Esophagus (tissue), 2 donors: ENCODE data around the gene CCL20. TPM values are rescaled to one million over a fixed set of nuclear protein-coding genes. Genes with fewer than 3 reads are reported as not detected.

ENCODE experiments used
- H3K27ac ChIP-seq, 2 donors: one replicate each; pipeline ENCODE4 v1.5.1; 2013; ENCODE audit warnings: low read depth in 2 of 2, mild to moderate bottlenecking in 2 of 2, inconsistent platforms in 1 of 2, low read length in 1 of 2, moderate library complexity in 1 of 2
- H3K27me3 ChIP-seq, 2 donors: one replicate each; pipeline ENCODE4 v1.6.1; 2013; ENCODE audit warnings: low read length in 2 of 2, control low read depth in 1 of 2, mild to moderate bottlenecking in 1 of 2; ENCODE audit not compliant: insufficient read depth in 2 of 2, control insufficient read depth in 1 of 2
- H3K36me3 ChIP-seq, 2 donors: one replicate each; pipeline ENCODE4 v1.6.1; 2013; ENCODE audit warnings: low read length in 1 of 2; ENCODE audit not compliant: control insufficient read depth in 2 of 2, insufficient read depth in 2 of 2
- H3K4me1 ChIP-seq, 2 donors: one replicate each; pipeline ENCODE4 v1.6.1; 2013; ENCODE audit warnings: low read length in 1 of 2; ENCODE audit not compliant: control insufficient read depth in 2 of 2, insufficient read depth in 2 of 2
- H3K4me3 ChIP-seq, 2 donors: one replicate each; pipeline ENCODE4 v1.5.1; 2013; ENCODE audit warnings: low read length in 2 of 2, mild to moderate bottlenecking in 2 of 2, low read depth in 1 of 2, moderate library complexity in 1 of 2
- H3K9me3 ChIP-seq, 2 donors: one replicate each; pipeline ENCODE4 v1.6.1; 2013; ENCODE audit warnings: mild to moderate bottlenecking in 2 of 2, low read depth in 1 of 2, low read length in 1 of 2, moderate library complexity in 1 of 2; ENCODE audit not compliant: control insufficient read depth in 2 of 2, insufficient read depth in 1 of 2
- WGBS, 2 donors: extraction: QIAGEN DNeasy Blood & Tissue Kit; methylation state at CpG; one replicate each; pipeline ENCODE4 v1.1.7; 2013; 5-methylcytosine and 5-hydroxymethylcytosine counted together
- polyA plus RNA-seq, 2 donors: library from polyadenylated mRNA; stranded (reverse); fragments of 200-250 nt; gene quantifications; one replicate each; pipeline ENCODE4 v1.2.3, GENCODE V29; 2013
- donor health status: healthy with polysubstance abuse.
- donor health status: Bipolar disorder and iron deficiency.

Gene CCL20
- polyA plus RNA-seq, 2 donors, result 8.4 to 56.3 TPM

DNA sequence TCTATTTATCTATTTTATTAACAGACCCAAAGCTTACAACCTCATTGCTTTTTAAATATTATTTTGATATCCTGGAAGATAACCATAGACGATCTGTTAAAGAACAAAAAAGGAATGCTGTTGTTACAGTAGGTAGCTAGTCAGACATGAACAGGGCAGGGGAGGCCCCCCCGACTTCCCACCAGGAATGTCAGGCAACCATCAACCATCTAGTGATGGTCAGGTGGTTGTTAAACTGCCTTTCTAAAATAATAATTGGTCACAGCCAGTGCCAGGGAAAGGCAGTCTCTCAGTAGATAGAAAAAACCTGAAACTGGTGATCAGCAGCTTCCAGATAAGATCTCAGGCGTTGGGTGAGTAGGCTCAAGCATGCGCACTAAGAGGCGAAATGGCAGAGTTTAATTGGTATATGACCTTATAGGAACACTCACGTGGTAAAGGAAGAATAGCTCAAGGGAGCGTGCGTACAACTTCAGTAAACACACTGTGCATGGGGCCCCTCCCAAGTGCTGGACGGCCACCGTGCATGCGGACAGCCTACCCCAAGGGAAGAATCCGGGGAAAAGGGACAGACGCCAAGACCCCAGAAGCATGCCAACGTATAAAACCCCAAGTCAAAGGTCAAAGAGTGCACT lies 32.5 kb upstream of the CCL20 start:
- no peaks in the 10 kb centered on the region for H3K27me3 ChIP-seq
- no peaks in the 10 kb centered on the region for H3K9me3 ChIP-seq
- WGBS, 2 donors, result 62 to 63% methylated on average over 14 of the region's 14 CpGs
- H3K27ac ChIP-seq, result no peak overlapping the region
- no peak overlapping the region for H3K4me3 ChIP-seq
- no peaks in the 10 kb centered on the region for H3K4me1 ChIP-seq
- H3K36me3 ChIP-seq, result no peaks in the 10 kb centered on the region

DNA sequence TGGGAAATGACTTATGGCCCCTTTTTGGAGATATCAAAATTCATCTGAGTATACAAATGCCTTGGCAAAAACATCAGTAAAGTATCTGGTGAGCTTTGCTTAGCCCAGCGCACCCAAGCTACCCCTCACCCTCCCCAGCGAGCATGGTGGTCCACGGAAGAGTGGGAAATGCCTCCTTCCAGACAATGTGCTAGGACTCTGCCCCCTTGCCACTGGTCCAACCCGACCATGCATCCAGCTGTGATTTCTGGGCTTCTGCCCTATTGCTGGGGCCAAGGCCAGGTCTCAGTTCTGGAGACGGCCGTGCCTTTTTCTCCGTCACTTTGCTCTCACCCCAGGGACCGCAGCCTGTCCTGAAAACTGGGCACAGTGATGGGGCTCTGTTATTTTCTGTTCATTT lies 31.8 kb upstream of the CCL20 start:
- no peaks in the 10 kb centered on the region for H3K4me1 ChIP-seq
- H3K36me3 ChIP-seq, result no peaks in the 10 kb centered on the region
- no peaks in the 10 kb centered on the region for H3K9me3 ChIP-seq
- H3K27me3 ChIP-seq, result no peaks in the 10 kb centered on the region
- H3K4me3 ChIP-seq, result no peak overlapping the region
- no peak overlapping the region for H3K27ac ChIP-seq
- 78 to 87% methylated on average over 8 of the region's 8 CpGs for WGBS, 2 donors

DNA sequence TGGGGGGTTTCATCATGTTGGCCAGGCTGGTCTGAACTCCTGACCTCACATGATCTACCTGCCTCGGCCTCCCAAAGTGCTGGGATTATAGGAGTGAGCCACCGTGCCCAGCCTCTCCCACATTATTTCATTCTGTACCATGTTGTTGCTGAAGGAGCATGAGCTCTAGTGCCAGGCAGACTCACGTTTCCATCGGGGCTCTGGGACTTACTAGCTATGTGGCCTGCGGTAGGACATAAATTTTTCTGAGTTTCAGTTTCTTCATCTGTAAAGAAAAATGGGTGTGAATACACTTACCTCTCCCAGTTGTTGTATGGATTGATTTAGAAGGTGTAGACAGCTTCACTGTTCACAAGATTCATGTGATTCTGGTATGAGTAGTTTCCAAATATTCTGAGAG lies 30.8 kb upstream of the CCL20 start:
- Histone ChIP-seq H3K4me1 (no peaks in the 10 kb centered on the region), H3K27ac (no peak overlapping the region), H3K27me3 (no peaks in the 10 kb centered on the region), H3K36me3 (no peaks in the 10 kb centered on the region), H3K9me3 (no peaks in the 10 kb centered on the region), H3K4me3 (no peak overlapping the region)
- WGBS, 2 donors, result 83 to 88% methylated on average over 5 of the region's 5 CpGs

- 82 to 87% methylated on average over 12 of the region's 12 CpGs for WGBS, 2 donors
- Histone ChIP-seq H3K4me1 (peaks cover 0 to 2% of the 10 kb centered on the region in 2 donors), H3K36me3 (no peaks in the 10 kb centered on the region), H3K27ac (no peak overlapping the region), H3K27me3 (no peaks in the 10 kb centered on the region), H3K4me3 (no peak overlapping the region), H3K9me3 (no peaks in the 10 kb centered on the region)
These were observed 30.1 kb upstream of the CCL20 start for GRCh38 chr2:227783404-227784138.

GRCh38 chr2:227785293-227785692 lies 28.3 kb upstream of the CCL20 start:
- Histone ChIP-seq H3K27ac (no peak overlapping the region), H3K27me3 (no peaks in the 10 kb centered on the region), H3K36me3 (no peaks in the 10 kb centered on the region), H3K4me1 (peaks cover 0 to 2% of the 10 kb centered on the region in 2 donors), H3K9me3 (no peaks in the 10 kb centered on the region), H3K4me3 (no peak overlapping the region)
- 19 to 42% methylated on average over 1 of the region's 1 CpG for WGBS, 2 donors

DNA sequence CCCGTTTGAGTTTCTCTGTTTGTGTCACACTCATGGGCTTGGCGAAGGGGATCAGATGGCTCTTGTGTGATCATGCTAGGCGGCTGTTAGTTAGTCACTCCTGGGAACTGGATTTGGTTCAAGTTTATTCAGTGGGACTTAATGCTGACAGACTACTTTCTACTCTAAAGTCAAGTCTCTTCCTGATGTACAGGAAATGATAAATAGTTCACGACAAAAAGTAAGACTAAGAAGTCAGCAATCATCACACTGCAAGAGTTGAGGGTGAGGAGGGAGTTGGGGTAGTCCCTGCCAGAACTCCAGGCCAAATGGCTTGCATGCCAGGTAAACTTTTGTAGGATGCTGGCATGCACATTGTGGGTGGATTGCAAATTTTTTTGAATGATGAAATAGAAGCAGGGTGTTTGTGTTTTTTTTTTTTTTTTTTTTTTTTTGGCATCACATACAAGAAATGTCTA lies 25.1 kb upstream of the CCL20 start:
- Histone ChIP-seq H3K27ac (peak overlapping the region in 1 of 2 donors; percentile 65), H3K9me3 (no peaks in the 10 kb centered on the region), H3K4me1 (peaks cover 0 to 2% of the 10 kb centered on the region in 2 donors), H3K36me3 (no peaks in the 10 kb centered on the region), H3K27me3 (no peaks in the 10 kb centered on the region), H3K4me3 (no peak overlapping the region)
- 53 to 64% methylated on average over 4 of the region's 4 CpGs for WGBS, 2 donors

DNA sequence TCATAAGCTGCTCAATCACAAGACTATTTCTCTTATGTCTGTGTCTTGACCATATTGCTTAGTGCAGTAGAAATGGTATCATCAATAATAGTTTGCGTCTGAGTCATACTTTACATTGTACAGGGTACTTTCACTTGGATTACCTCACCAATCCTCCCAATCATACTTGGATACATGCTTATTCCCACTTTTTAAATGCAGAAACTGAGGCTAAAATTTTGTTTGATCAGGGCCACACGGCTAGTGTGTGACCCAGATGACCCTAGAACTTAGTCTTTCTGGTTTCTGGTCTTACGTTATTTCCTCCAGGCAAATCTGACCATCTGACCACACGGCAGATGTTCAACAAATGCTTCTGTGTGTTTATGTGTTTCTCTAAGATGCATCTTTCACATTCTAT lies 23.8 kb upstream of the CCL20 start:
- Histone ChIP-seq H3K4me1 (peaks cover 0 to 2% of the 10 kb centered on the region in 2 donors), H3K27me3 (no peaks in the 10 kb centered on the region), H3K4me3 (no peak overlapping the region), H3K36me3 (no peaks in the 10 kb centered on the region), H3K27ac (no peak overlapping the region), H3K9me3 (no peaks in the 10 kb centered on the region)
- WGBS, 2 donors, result 71% methylated on average over 4 of the region's 4 CpGs

GRCh38 chr2:227793148-227793712 lies 20.4 kb upstream of the CCL20 start:
- Histone ChIP-seq H3K27ac (peak overlapping the region in 1 of 2 donors; percentile 19), H3K4me3 (no peak overlapping the region), H3K4me1 (peaks cover 0 to under 1% of the 10 kb centered on the region in 2 donors), H3K27me3 (no peaks in the 10 kb centered on the region), H3K9me3 (no peaks in the 10 kb centered on the region), H3K36me3 (no peaks in the 10 kb centered on the region)
- WGBS, 2 donors, result 83 to 88% methylated on average over 5 of the region's 5 CpGs

- Histone ChIP-seq H3K4me3 (no peak overlapping the region), H3K9me3 (no peaks in the 10 kb centered on the region), H3K36me3 (no peaks in the 10 kb centered on the region), H3K27me3 (no peaks in the 10 kb centered on the region), H3K4me1 (no peaks in the 10 kb centered on the region), H3K27ac (peak overlapping the region in 1 of 2 donors; percentile 33)
- WGBS, 2 donors, result 44 to 47% methylated on average over 12 of the region's 12 CpGs
These were observed 17.5 kb upstream of the CCL20 start for GRCh38 chr2:227796045-227796711.
